ACC112 (cell line): ENCODE results near the gene ZNF543.

ENCODE experiments used
- H2AFZ ChIP-seq: fragments of 200-600 bp; sonication (generic); one replicate; pipeline ENCODE4 v1.6.0; 2017; ENCODE audit warnings: antibody characterized with exemption, low read length; ENCODE audit not compliant: unreplicated experiment
- H3K27ac ChIP-seq: fragments of 200-600 bp; sonication (generic); 2 replicates; pipeline ENCODE4 v1.5.1; 2014; ENCODE audit warnings: low read depth, mild to moderate bottlenecking, antibody characterized with exemption, low read length, moderate library complexity
- H3K27me3 ChIP-seq: fragments of 200-600 bp; sonication (generic); 2 replicates; pipeline ENCODE4 v1.6.1; 2014; ENCODE audit warnings: mild to moderate bottlenecking, antibody characterized with exemption, low read length, moderate library complexity, mixed read lengths; ENCODE audit not compliant: insufficient read depth
- H3K36me3 ChIP-seq: fragments of 200-600 bp; sonication (generic); 2 replicates; pipeline ENCODE4 v1.6.1; 2016; ENCODE audit warnings: mild to moderate bottlenecking, antibody characterized with exemption, low read length, moderate library complexity, mixed read lengths; ENCODE audit not compliant: insufficient read depth
- H3K4me1 ChIP-seq: fragments of 200-600 bp; sonication (generic); one replicate; pipeline ENCODE4 v1.6.1; 2016; ENCODE audit warnings: low read length, mixed read lengths; ENCODE audit not compliant: insufficient read depth, unreplicated experiment, control insufficient read depth
- H3K4me3 ChIP-seq: fragments of 200-600 bp; sonication (generic); 2 replicates; pipeline ENCODE4 v1.5.1; 2014; ENCODE audit warnings: mild to moderate bottlenecking, low read depth, low read length
- H3K79me2 ChIP-seq: fragments of 200-600 bp; sonication (generic); one replicate; pipeline ENCODE4 v1.6.0; 2016; ENCODE audit warnings: low read length; ENCODE audit not compliant: control insufficient read depth, unreplicated experiment, insufficient read depth

Gene ZNF543

GRCh38 chr19:57288373-57288772, 31.9 kb upstream of the ZNF543 start:
- Histone ChIP-seq H3K4me3 (no peak overlapping the region), H3K27me3 (no peaks in the 10 kb centered on the region), H3K4me1 (no peaks in the 10 kb centered on the region), H3K36me3 (peaks cover 62% of the 10 kb centered on the region), H2AFZ (no peak overlapping the region), H3K79me2 (peaks cover 73% of the 10 kb centered on the region), H3K27ac (no peak overlapping the region)

DNA sequence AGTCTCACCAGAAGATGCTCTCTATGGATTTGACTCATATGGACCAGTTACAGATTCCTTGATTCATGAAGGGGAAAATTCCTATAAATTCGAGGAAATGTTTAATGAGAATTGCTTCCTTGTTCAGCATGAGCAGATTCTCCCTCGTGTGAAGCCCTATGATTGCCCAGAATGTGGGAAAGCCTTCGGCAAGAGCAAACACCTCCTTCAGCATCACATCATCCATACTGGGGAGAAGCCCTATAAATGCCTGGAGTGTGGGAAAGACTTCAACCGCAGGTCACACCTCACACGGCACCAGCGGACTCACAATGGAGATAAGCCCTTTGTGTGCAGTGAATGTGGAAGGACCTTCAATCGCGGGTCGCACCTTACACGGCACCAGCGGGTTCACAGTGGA, 29.3 kb upstream of the ZNF543 start:
- Histone ChIP-seq H3K27ac (no peak overlapping the region), H3K27me3 (no peaks in the 10 kb centered on the region), H3K79me2 (peaks cover 59% of the 10 kb centered on the region), H3K4me1 (no peaks in the 10 kb centered on the region), H3K36me3 (peaks cover 72% of the 10 kb centered on the region), H3K4me3 (no peak overlapping the region), H2AFZ (no peak overlapping the region)

GRCh38 chr19:57292547-57292946, 27.7 kb upstream of the ZNF543 start:
- H3K27ac ChIP-seq, result no peak overlapping the region
- peaks cover 52% of the 10 kb centered on the region for H3K79me2 ChIP-seq
- no peaks in the 10 kb centered on the region for H3K4me1 ChIP-seq
- no peaks in the 10 kb centered on the region for H3K27me3 ChIP-seq
- peaks cover 66% of the 10 kb centered on the region for H3K36me3 ChIP-seq
- H2AFZ ChIP-seq, result no peak overlapping the region
- H3K4me3 ChIP-seq, result no peak overlapping the region

- Histone ChIP-seq H3K36me3 (peaks cover 57% of the 10 kb centered on the region), H3K4me1 (no peaks in the 10 kb centered on the region), H3K79me2 (peaks cover 42% of the 10 kb centered on the region), H3K4me3 (no peak overlapping the region), H3K27ac (no peak overlapping the region), H2AFZ (no peak overlapping the region), H3K27me3 (no peaks in the 10 kb centered on the region)
Measured at GRCh38 chr19:57293719-57294118, 26.6 kb upstream of the ZNF543 start.

GRCh38 chr19:57302020-57302465, 18.2 kb upstream of the ZNF543 start:
- Histone ChIP-seq H3K4me1 (peaks cover 15% of the 10 kb centered on the region), H3K36me3 (no peaks in the 10 kb centered on the region; the same call in 1 of the 2 replicates), H3K79me2 (peaks cover 7% of the 10 kb centered on the region), H3K27ac (peak overlapping the region; percentile 63), H2AFZ (no peak overlapping the region), H3K27me3 (no peaks in the 10 kb centered on the region), H3K4me3 (no peak overlapping the region)

GRCh38 chr19:57302727-57303401, 17.4 kb upstream of the ZNF543 start:
- H3K4me1 ChIP-seq, result peaks cover 15% of the 10 kb centered on the region
- H3K4me3 ChIP-seq, result no peak overlapping the region
- no peaks in the 10 kb centered on the region; the same call in 1 of the 2 replicates for H3K36me3 ChIP-seq
- peak overlapping the region; percentile 63 for H3K27ac ChIP-seq
- peaks cover 5% of the 10 kb centered on the region for H3K79me2 ChIP-seq
- no peaks in the 10 kb centered on the region for H3K27me3 ChIP-seq
- H2AFZ ChIP-seq, result no peak overlapping the region

DNA sequence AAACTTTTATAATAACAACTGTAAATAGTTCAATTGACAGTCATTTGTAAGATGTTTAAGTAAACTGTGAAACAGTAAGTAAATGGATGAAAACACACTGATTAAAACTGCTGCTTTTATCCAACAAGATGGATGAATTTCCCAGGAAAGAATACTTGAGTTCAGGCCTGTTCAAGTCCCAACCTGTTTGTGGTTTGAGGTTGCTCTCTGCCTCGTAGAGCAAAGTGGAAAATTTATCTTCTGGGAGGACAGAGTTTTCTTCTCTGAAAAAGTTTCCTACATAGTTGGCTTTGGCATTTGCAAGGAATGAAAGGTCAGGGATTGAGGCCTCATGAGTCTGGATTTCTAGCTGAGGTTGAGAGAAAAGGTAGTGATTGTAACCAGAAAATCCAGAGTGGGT, 15.2 kb upstream of the ZNF543 start:
- H3K4me3 ChIP-seq, result no peak overlapping the region
- peaks cover 5% of the 10 kb centered on the region for H3K79me2 ChIP-seq
- peaks cover 15% of the 10 kb centered on the region for H3K4me1 ChIP-seq
- H3K27ac ChIP-seq, result no peak overlapping the region
- no peaks in the 10 kb centered on the region for H3K27me3 ChIP-seq
- no peak overlapping the region for H2AFZ ChIP-seq
- no peaks in the 10 kb centered on the region for H3K36me3 ChIP-seq

- H2AFZ ChIP-seq, result no peak overlapping the region
- no peak overlapping the region for H3K27ac ChIP-seq
- H3K4me3 ChIP-seq, result no peak overlapping the region
- H3K79me2 ChIP-seq, result no peaks in the 10 kb centered on the region
- no peaks in the 10 kb centered on the region for H3K27me3 ChIP-seq
- H3K36me3 ChIP-seq, result no peaks in the 10 kb centered on the region
- no peaks in the 10 kb centered on the region for H3K4me1 ChIP-seq
Measured at GRCh38 chr19:57308514-57308913, 11.8 kb upstream of the ZNF543 start.

DNA sequence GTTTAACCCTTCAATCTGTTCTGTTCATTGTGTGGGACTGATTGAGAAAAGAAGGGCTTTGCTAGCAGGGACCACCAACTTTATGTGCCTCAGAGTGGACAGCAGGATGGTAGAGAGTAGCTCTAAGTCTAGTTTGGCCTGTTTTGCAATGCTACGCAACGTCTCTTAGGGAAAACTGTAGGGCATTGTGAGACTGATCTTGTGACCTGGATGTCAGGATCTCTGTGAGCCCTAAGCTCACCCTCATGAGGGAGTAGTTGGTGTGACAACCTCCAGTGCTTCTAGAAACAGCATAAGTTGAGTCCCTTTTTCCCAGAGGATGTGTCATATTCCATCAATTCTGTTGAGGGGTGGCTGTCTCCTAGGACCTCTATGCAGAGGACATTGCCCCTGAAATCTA, 9.5 kb upstream of the ZNF543 start:
- Histone ChIP-seq H2AFZ (no peak overlapping the region), H3K27me3 (peaks cover 11% of the 10 kb centered on the region; the same call in 1 of the 2 replicates), H3K79me2 (no peaks in the 10 kb centered on the region), H3K27ac (no peak overlapping the region), H3K4me3 (no peak overlapping the region), H3K4me1 (no peaks in the 10 kb centered on the region), H3K36me3 (no peaks in the 10 kb centered on the region)

- H3K27ac ChIP-seq, result no peak overlapping the region
- H3K79me2 ChIP-seq, result no peaks in the 10 kb centered on the region
- no peak overlapping the region for H2AFZ ChIP-seq
- peaks cover 21% of the 10 kb centered on the region for H3K27me3 ChIP-seq
- H3K4me1 ChIP-seq, result no peaks in the 10 kb centered on the region
- H3K4me3 ChIP-seq, result no peak overlapping the region
- no peaks in the 10 kb centered on the region for H3K36me3 ChIP-seq
Measured at GRCh38 chr19:57314146-57314545, 6.1 kb upstream of the ZNF543 start.

- no peak overlapping the region for H3K27ac ChIP-seq
- peaks cover 21% of the 10 kb centered on the region for H3K27me3 ChIP-seq
- peaks cover 12% of the 10 kb centered on the region for H3K4me1 ChIP-seq
- no peak overlapping the region for H2AFZ ChIP-seq
- H3K36me3 ChIP-seq, result no peaks in the 10 kb centered on the region
- peak overlapping the region; percentile 63 for H3K4me3 ChIP-seq
- peaks cover 17% of the 10 kb centered on the region for H3K79me2 ChIP-seq
Measured at GRCh38 chr19:57317503-57317902, 2.8 kb upstream of the ZNF543 start.
